Subcutaneous adipose tissue (tissue), 4 donors: ENCODE data around the gene ACCS. TPM values are rescaled to one million over a fixed set of nuclear protein-coding genes. Genes with fewer than 3 reads are reported as not detected.

Experiments used
- total RNA-seq, 4 donors: library from RNA; depleted of rRNA; stranded (reverse); fragments of >200 nt; gene quantifications; one replicate each; pipeline ENCODE4 v1.1.0, GENCODE V29; 2016
- TF ChIP-seq, protein P1 (sequence below): fragments of 450-650 bp; IDR thresholded peaks from one replicate; pipeline ENCODE4 v1.5.1; 2016; ENCODE audit warnings: low read depth, mild to moderate bottlenecking, control low read depth, antibody characterized with exemption, moderate library complexity

Gene ACCS
- total RNA-seq, 4 donors from 2014 or later: 17.8 to 42.5 (median 33.0) TPM

DNA sequence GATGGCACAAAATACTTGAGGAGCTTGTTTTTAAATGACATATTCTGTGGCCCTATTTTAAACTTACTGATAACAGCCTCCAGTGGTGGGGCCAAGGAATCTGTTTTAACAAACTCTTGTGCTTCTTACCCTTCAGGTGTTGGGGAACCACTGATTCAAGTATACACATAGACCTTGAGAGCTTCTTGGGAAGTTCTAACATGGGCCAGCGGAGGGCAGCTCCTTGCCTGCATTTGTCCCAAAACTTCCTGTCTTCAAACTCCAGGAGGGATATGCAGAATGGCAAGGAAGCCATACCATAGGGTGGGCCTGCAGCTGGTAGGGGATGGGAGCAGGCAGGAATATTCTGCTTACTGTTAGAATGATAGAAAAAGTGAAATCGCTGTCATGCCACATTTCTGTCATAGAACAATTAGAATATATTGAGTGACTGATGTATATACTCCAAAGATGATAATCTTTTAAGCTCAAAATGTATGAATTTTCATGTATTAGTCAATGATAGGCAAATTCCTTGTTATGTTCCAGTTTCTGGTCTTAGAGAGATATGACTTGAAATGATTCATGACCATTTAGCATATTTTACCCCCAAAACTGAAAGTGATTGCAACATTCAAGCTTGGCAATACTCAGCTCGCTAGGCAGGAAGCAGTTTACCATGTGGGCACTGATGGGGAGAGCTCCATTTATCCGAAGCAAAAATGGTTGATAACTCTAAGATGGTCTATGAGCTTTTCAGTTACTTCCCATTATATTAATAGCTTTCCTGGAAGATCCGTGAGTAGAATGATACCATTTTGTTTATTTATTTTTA, 38.6 kb downstream of the ACCS start:
- TF ChIP-seq, protein P1, sequence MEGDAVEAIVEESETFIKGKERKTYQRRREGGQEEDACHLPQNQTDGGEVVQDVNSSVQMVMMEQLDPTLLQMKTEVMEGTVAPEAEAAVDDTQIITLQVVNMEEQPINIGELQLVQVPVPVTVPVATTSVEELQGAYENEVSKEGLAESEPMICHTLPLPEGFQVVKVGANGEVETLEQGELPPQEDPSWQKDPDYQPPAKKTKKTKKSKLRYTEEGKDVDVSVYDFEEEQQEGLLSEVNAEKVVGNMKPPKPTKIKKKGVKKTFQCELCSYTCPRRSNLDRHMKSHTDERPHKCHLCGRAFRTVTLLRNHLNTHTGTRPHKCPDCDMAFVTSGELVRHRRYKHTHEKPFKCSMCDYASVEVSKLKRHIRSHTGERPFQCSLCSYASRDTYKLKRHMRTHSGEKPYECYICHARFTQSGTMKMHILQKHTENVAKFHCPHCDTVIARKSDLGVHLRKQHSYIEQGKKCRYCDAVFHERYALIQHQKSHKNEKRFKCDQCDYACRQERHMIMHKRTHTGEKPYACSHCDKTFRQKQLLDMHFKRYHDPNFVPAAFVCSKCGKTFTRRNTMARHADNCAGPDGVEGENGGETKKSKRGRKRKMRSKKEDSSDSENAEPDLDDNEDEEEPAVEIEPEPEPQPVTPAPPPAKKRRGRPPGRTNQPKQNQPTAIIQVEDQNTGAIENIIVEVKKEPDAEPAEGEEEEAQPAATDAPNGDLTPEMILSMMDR: no peak

DNA sequence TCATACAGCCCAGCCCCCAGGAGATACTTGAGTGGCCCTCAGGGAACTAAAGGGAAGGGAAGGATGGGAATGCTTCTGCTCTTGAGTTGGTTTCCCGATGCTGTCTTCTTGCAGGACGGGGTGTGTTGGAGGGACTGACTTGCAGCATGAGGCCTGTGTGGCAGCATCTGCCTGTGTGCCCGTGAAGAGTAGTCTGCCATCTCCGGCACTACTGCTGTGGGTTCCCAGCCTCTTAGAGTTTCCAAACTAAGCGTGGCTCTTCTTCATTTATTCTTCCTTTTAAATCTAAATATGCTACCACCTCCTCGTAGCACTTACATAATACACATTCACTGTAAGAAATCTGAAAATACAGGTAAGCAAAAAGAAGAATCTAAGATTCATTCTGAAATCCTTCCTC, 42.2 kb downstream of the ACCS start:
- TF ChIP-seq, protein P1: no peak

DNA sequence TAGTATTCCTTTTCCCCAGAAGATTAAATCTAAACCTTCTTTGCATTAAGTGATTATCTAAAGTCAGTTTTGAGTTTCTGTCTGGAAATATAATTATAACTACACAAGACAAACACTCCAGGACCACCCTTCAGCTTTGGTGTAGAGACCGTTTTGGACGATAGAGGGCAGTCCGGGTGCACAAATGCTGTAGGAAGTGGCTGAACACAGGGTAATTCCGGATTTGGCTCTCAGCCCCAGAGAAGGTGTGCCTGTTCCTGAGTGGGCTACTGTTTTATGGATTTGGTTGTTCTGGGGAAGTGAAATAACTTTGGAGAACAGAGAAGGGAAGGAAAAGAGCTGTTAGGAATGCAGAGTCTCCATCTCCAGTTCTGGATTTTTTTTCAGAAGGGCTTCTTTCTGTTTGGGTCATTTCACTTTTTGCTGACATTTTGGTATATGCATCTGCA, 44.2 kb downstream of the ACCS start:
- TF ChIP-seq, protein P1: no peak

DNA sequence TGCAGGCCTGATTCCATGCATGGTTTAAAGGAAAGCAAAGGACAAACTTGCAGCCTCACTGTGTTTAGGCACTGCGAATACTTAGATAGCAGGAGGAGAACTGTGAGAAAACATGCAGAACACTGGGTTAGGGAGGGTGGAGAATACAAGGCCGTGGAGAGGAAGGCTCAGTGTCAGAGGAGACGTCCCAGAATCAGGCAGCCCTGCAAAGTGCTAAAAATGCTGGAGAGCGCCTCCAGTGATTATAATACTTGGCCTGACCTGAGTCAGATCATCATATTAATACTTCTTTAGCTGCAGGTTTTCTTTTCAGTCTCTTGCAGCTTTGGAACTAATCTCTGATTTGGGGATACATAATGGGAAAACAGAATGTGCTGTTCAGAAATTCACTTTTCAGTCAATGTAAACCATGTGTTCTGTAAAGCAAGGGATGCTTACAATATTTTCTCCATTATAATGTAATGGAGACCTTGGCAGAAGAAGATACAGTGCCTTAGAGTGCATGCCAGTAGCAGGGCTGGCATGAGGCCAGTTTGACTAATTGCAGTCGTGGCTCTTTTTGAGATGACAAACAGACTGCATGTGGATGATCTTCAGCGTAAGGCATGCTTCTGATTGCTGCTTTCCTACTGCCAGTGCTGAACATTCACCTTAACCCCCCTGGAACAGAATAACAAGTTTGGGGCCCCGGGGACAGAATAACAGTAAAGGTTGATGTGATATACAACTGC, 46.2 kb downstream of the ACCS start:
- TF ChIP-seq, protein P1: no peak

DNA sequence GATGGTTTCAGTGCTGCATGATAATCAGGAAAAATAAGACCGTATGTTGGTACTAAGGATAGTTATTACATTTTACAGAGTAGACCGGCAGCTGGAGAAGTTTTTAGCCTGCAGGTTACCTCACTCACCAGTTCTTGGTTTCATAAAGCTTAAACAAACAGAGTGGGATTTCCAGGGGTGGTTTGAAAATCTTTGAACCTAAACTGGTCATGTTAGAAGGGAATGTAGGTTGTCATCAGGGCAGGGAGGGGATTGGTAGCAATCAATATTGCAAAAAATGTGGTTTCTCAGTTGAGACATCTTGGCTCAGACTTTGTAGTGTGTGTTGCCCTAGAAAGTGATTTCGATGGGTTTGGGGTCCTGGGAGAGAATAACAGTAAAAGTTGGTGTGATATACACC, 46.9 kb downstream of the ACCS start:
- TF ChIP-seq, protein P1: no peak

DNA sequence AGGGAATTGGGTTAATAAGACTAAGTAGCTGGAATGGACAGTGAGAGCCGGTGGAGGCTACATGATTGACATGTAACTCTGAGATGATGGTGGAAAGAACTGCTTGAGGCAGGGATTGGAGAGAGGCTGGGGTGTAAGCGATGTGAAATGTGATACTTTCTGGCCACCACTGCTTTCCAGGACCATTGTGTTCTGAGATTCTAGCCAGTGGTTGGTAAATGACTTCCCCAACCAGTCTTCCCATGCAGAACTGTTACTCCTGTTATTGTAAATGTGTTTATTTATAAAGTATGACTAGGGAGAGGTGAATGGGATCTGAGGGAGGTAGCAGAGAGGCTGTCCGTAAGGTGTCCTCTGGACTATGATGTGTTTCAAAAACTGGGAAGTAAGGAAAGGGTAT, 47.5 kb downstream of the ACCS start:
- TF ChIP-seq, protein P1: no peak

DNA sequence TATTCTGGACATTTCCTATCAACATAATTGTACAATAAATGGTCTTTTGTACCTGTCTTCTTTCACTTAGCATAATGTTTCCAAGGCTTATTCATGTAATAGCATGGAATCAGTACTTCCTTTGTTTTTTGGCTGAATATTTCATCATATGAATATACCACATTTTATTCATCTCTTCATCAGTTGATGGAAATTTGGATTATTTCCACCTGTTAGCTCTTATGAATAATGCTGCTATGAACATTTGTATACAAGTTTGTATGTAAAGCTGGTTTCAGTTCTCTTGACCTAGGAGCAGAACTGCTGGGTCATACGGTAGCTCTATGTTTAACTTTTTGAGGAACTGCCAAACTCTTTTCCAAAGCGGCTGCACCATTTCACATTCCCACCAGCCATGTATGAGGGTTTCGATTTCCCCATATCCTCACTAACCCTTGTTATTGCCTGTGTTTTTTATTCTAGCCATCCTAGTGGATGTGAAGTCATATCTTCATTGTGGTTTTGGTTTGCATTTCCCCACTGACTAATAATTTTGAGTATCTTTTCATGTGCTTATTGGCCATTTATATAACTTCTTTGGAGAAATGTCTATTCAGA, 50.3 kb downstream of the ACCS start:
- TF ChIP-seq, protein P1: no peak
